HCT116 (cell line): ENCODE results near the gene MMD. TPM values are rescaled to one million over a fixed set of nuclear protein-coding genes. Genes with fewer than 3 reads are reported as not detected.
"Not testable (repeated sequence)": the region's sequence is repeated elsewhere in the genome, so short reads cannot be mapped to it uniquely, and the experiment has no call there.

Experiments used
- ATAC-seq: fragments of 200-7000 bp; cut with Tn5 transposase; 2 replicates; pipeline ENCODE4 v1.9.1; 2020; ENCODE audit warnings: mild to moderate bottlenecking, moderate library complexity
- BruUV-seq: library from RNA; stranded (reverse); fragments of 400-500 nt; replicated peaks from 2 replicates; lab custom pipeline; 2021; lab: Mats Ljungman, UMichigan
- CTCF ChIA-PET: fragments of 300-600 bp; sonication (Branson Sonifier 250); formaldehyde crosslinking; loops from one replicate; lab custom pipeline; 2021; ENCODE audit warnings: antibody characterized with exemption; lab: Charles Lee
- POLR2A ChIA-PET: fragments of 300-600, 350-600 bp; sonication (Branson Sonifier 250); formaldehyde crosslinking; loops from one replicate; lab custom pipeline; 2021; ENCODE audit warnings: antibody characterized with exemption; lab: Charles Lee
- RAD21 ChIA-PET, 2 experiments: fragments of 300-600 bp; sonication (Branson Sonifier 250); formaldehyde crosslinking; loops; one replicate each; lab custom pipeline; 2023; ENCODE audit warnings: low total read pairs in 2 of 2; ENCODE audit not compliant: uncharacterized antibody in 2 of 2, unreplicated experiment in 2 of 2, low non-redundant PET in 1 of 2; lab: Charles Lee
- DNase-seq: peaks from one replicate; pipeline ENCODE4 v3.0.0-alpha.2; 2010; ENCODE audit warnings: low read depth, low spot score
- H2AFZ ChIP-seq: fragments of 200-600 bp; shearing (Covaris generic), sonication (generic); 2 replicates; pipeline ENCODE4 v1.6.1; 2017; ENCODE audit warnings: low read depth, mixed run types, mixed read lengths, antibody characterized with exemption, low read length; ENCODE audit not compliant: poor library complexity, severe bottlenecking
- H3K27ac ChIP-seq: 2 replicates; pipeline ENCODE4 v1.5.1; 2012; ENCODE audit warnings: low read depth, low read length
- H3K27me3 ChIP-seq: fragments of 200-600 bp; sonication (generic); 2 replicates; pipeline ENCODE4 v1.6.1; 2016; ENCODE audit warnings: mixed run types, low read length, mixed read lengths; ENCODE audit not compliant: insufficient read depth
- H3K36me3 ChIP-seq, 2 experiments: fragments of 200-500 bp in 1 of 2; fragments of 200-600 bp in 1 of 2; sonication (Bioruptor generic) in 1 of 2; sonication (generic) in 1 of 2; 2 replicates each; pipeline versions ENCODE4 v1.5.1 to v1.6.1; 2014 to 2016; ENCODE audit warnings: low read length in 2 of 2, inconsistent platforms in 1 of 2, mixed read lengths in 1 of 2, mixed run types in 1 of 2; ENCODE audit not compliant: insufficient read depth in 2 of 2, control insufficient read depth in 1 of 2
- H3K4me1 ChIP-seq, 2 experiments: fragments of 200-600 bp in 1 of 2; sonication (generic) in 1 of 2; 2 replicates each; pipeline versions ENCODE4 v1.5.1 to v1.6.1; 2012 to 2017; ENCODE audit warnings: low read length in 2 of 2, inconsistent platforms in 1 of 2, mild to moderate bottlenecking in 1 of 2, mixed read lengths in 1 of 2, mixed run types in 1 of 2, moderate library complexity in 1 of 2; ENCODE audit not compliant: insufficient read depth in 2 of 2, control insufficient read depth in 1 of 2
- H3K4me2 ChIP-seq: fragments of 200-600 bp; sonication (generic); 2 replicates; pipeline ENCODE4 v1.6.1; 2017; ENCODE audit warnings: mixed run types, low read length, mixed read lengths
- H3K4me3 ChIP-seq, 2 experiments: fragments of 200-600 bp in 1 of 2; sonication (generic) in 1 of 2; replicated peaks in 1 of 2; 2 replicates each; pipeline ENCODE4 v1.5.1; 2011 to 2016; ENCODE audit warnings: low read length in 2 of 2, control low read depth in 1 of 2, low read depth in 1 of 2, mild to moderate bottlenecking in 1 of 2, mixed read lengths in 1 of 2, mixed run types in 1 of 2
- H3K79me2 ChIP-seq: fragments of 200-600 bp; sonication (generic); 2 replicates; pipeline ENCODE4 v1.6.1; 2017; ENCODE audit warnings: mild to moderate bottlenecking, mixed run types, low read length, moderate library complexity, mixed read lengths; ENCODE audit not compliant: insufficient read depth
- H3K9ac ChIP-seq: fragments of 200-600 bp; sonication (generic); 2 replicates; pipeline ENCODE4 v1.6.1; 2016; ENCODE audit warnings: low read length, mixed read lengths
- H3K9me2 ChIP-seq: fragments of 200-600 bp; sonication (generic), shearing (Covaris generic); 2 replicates; pipeline ENCODE4 v1.6.1; 2017; ENCODE audit warnings: mixed run types, mild to moderate bottlenecking, moderate library complexity; ENCODE audit not compliant: insufficient read depth
- H3K9me3 ChIP-seq, 2 experiments: fragments of 200-500 bp in 1 of 2; fragments of 200-600 bp in 1 of 2; sonication (Bioruptor generic) in 1 of 2; sonication (generic) in 1 of 2; 2 replicates each; pipeline ENCODE4 v1.6.1; 2014 to 2017; ENCODE audit warnings: low read length in 2 of 2, mixed read lengths in 2 of 2, inconsistent platforms in 1 of 2, low read depth in 1 of 2, mild to moderate bottlenecking in 1 of 2, mixed run types in 1 of 2, moderate library complexity in 1 of 2; ENCODE audit not compliant: control insufficient read depth in 1 of 2, insufficient read depth in 1 of 2
- H4K20me1 ChIP-seq: fragments of 200-600 bp; sonication (generic), shearing (Covaris generic); 2 replicates; pipeline ENCODE4 v1.6.1; 2017; ENCODE audit warnings: mixed run types, mild to moderate bottlenecking, moderate library complexity; ENCODE audit not compliant: insufficient read depth
- EGR1 ChIP-seq: IDR thresholded peaks from 2 replicates; pipeline ENCODE4 v1.6.1; 2012; ENCODE audit warnings: low read depth
- EZH2 ChIP-seq: fragments of 200-600 bp; sonication (generic); IDR thresholded peaks from 2 replicates; pipeline ENCODE4 v1.6.1; 2017; ENCODE audit warnings: antibody characterized with exemption, mixed run types
- POLR2A ChIP-seq: IDR thresholded peaks from 2 replicates; pipeline ENCODE4 v1.7.0; 2011; ENCODE audit warnings: borderline replicate concordance; ENCODE audit not compliant: insufficient read depth, insufficient read length; ENCODE audit errors: extremely low read depth
- REST ChIP-seq: IDR thresholded peaks from 2 replicates; pipeline ENCODE4 v1.6.1; 2012; ENCODE audit warnings: low read depth
- SP1 ChIP-seq: IDR thresholded peaks from 2 replicates; pipeline ENCODE4 v1.6.1; 2012; ENCODE audit warnings: low read depth
- intact Hi-C: fragments of 100-400 bp; cut with micrococcal nuclease; formaldehyde crosslinking; loops from 2 replicates; pipeline ENCODE4 v1.10.0; 2022
- total RNA-seq: library from RNA; stranded (reverse); gene quantifications from one replicate; pipeline ENCODE4 v1.2.1, GENCODE V29; 2021; ENCODE audit not compliant: unreplicated experiment

MMD gene
- total RNA-seq, 1 experiment from 2014 or later: 21.3 TPM

DNA sequence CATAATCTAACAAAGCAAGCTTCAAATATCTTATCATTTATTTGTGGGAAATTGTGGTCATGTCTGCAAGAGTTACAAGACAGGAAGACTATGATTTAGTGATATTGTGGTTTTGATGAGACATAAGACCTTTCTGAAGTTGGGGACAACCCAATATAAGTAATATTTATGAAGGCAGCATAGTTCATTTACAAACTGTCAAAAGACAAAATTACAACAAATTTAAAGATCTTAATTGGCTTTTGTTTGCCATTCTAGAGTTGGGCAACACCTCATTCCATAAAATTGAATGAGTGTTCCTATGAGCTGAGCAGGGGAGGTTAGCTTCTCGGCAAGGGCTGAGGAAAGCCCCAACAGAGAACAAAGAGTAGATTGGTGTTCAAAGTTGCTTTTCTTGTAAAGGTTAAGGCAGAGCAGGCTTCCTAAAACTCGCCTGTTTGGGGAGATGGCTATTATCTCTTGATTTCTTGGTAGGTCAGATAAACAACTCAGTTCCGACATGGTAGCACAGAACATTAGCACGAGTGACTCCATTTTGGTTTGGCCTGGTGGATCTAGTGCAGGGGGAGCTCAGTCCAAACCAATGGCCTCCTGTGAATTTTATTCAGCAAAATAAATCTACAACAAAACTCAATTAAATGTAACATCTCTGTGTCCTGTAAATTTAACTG lies 10.9 kb upstream of the MMD start:
- Histone ChIP-seq H3K4me3 (peak overlapping the region in 1 of 2 experiments; percentile 12; a peak in 1 of 4 replicates), H3K27me3 (peaks cover 14% of the 10 kb centered on the region; the same call in 1 of the 2 replicates), H3K4me1 (peaks cover 21 to 39% of the 10 kb centered on the region in 2 experiments), H3K9me2 (no peaks in the 10 kb centered on the region), H3K27ac (peak overlapping the region; percentile 2; the same call in 1 of the 2 replicates), H4K20me1 (no peaks in the 10 kb centered on the region), H3K9ac (peak overlapping the region; percentile 9; the same call in 1 of the 2 replicates), H2AFZ (peak overlapping the region; percentile 28), H3K9me3 (no peaks in the 10 kb centered on the region)
- BruUV-seq: no TSS peak
- DNase-seq: no peak
- ATAC-seq: no peak; the same call in 1 of the 2 replicates
- ChIA-PET POLR2A (no interaction called here), CTCF (no interaction called here)
- TF ChIP-seq EZH2: no peak
- TF ChIP-seq EGR1: no peak
- no peak for TF ChIP-seq REST
- no peak for TF ChIP-seq SP1
- no peak for TF ChIP-seq POLR2A
- TF ChIP-seq, all 23 proteins: peak for 0
- intact Hi-C loops: no loop called here
- Histone ChIP-seq H3K4me2 (peak overlapping the region; percentile 65), H3K36me3 (no peaks in the 10 kb centered on the region), H3K79me2 (no peaks in the 10 kb centered on the region)
- RAD21 ChIA-PET: no interaction called here

DNA sequence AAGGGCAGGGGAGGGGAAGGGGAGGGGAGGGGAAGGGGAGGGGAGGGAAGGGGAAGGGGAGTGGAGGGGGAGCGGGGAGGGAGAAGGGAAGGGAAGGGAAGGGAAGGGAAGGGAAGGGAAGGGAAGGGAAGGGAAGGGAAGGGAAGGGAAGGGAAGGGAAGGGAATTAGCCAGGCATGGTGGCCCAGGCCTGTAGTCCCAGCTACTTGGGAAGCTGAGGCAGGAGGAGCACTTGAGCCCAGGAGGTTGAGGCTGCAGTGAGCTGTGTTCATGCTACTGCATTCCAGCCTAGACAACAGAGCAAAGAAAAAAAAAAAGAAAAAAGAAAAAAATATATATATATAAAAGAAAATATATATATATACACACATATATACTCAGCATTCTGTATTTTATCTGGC lies 10.3 kb upstream of the MMD start:
- RAD21 ChIA-PET, H3K79me2 ChIP-seq, H3K27ac ChIP-seq, DNase-seq, intact Hi-C loops, H3K4me3 ChIP-seq, H3K9ac ChIP-seq, ATAC-seq, H3K36me3 ChIP-seq, H3K9me2 ChIP-seq, H2AFZ ChIP-seq, POLR2A ChIA-PET, H4K20me1 ChIP-seq, H3K9me3 ChIP-seq, CTCF ChIA-PET, H3K4me2 ChIP-seq, BruUV-seq: not testable (repeated sequence)
- Histone ChIP-seq H3K4me1 (peaks cover 21 to 39% of the 10 kb centered on the region in 2 experiments), H3K27me3 (peaks cover 14% of the 10 kb centered on the region; the same call in 1 of the 2 replicates)
